ENCODE results near the gene SLC6A17. TPM values are rescaled to one million over a fixed set of nuclear protein-coding genes. Genes with fewer than 3 reads are reported as not detected.

The SLC6A17 gene
- polyA plus RNA-seq, 3 donors, result not detected

DNA sequence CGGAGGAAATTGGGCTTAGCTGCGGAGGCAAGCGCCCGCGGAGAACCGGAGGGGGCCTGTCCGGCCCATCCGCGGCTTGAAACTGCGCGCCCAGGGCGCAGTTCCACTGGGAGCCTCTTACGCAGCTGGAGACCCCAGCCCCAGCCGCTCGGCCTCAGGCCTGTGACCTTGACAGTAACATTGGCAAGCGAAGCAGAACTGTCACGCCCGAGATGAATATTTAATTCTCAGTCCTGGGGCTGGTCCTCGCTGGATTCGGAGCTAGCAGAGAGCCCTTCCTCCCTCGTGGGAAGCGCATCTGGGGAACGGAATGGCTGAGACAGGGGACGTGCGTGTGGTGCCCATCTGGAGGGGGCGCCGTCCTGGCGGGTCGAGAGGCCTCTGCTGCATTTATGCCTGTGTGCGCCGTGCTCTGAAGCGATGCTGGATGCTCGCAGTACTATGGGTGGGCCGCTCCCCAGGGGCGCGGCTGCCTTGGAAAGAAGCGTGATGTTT lies 928 bp downstream of the SLC6A17 start:
- Histone ChIP-seq H3K9me3 (replicated peaks in 1 of 2; ENCODE audit: control insufficient read depth in 1 of 2, insufficient read depth in 1 of 2, low read length in 2 of 2) (peaks cover 0 to 3% of the 10 kb centered on the region in 2 donors), H3K27ac (ENCODE audit: low read depth in 1 of 2, low read length in 2 of 2) (no peak overlapping the region), H3K4me1 (ENCODE audit: control insufficient read depth in 1 of 2, insufficient read depth in 2 of 2, low read length in 2 of 2) (no peaks in the 10 kb centered on the region), H4K20me1 (ENCODE audit: insufficient read depth, low read length) (no peaks in the 10 kb centered on the region), H3K4me3 (replicated peaks in 1 of 3; ENCODE audit: low read depth in 2 of 3, low read length in 3 of 3) (no peak overlapping the region), H3K9ac (ENCODE audit: insufficient read depth, low read length, poor library complexity, severe bottlenecking) (no peak overlapping the region), H3K36me3 (replicated peaks in 1 of 2; ENCODE audit: control insufficient read depth in 1 of 2, insufficient read depth in 2 of 2, low read length in 2 of 2) (no peaks in the 10 kb centered on the region), H2AFZ (ENCODE audit: insufficient read depth, low read depth, low read length, poor library complexity, severe bottlenecking) (no peak overlapping the region), H3K79me2 (ENCODE audit: insufficient read depth, low read length) (no peaks in the 10 kb centered on the region), H3K27me3 (ENCODE audit: control insufficient read depth in 2 of 2, insufficient read depth in 2 of 2, low read length in 2 of 2) (peaks cover 25 to 72% of the 10 kb centered on the region in 2 donors), H3K4me2 (replicated peaks; ENCODE audit: extremely low read depth, low read length, poor library complexity, severe bottlenecking) (no peak overlapping the region)
- Mint-ChIP-seq H3K4me3 (peak overlapping the region in 1 of 2 donors; percentile 44), H3K27me3 (ENCODE audit: low read depth in 3 of 3) (peaks cover 17 to 59% (median 33%) of the 10 kb centered on the region in 3 donors), H3K4me1 (no peaks in the 10 kb centered on the region), H3K36me3 (no peaks in the 10 kb centered on the region), H3K27ac (no peak overlapping the region), H3K9me3 (peaks cover 0 to 5% (median 0%) of the 10 kb centered on the region in 7 donors)
- intact Hi-C loops (cut with micrococcal nuclease), result no loop called here
- TF ChIP-seq, protein P1, sequence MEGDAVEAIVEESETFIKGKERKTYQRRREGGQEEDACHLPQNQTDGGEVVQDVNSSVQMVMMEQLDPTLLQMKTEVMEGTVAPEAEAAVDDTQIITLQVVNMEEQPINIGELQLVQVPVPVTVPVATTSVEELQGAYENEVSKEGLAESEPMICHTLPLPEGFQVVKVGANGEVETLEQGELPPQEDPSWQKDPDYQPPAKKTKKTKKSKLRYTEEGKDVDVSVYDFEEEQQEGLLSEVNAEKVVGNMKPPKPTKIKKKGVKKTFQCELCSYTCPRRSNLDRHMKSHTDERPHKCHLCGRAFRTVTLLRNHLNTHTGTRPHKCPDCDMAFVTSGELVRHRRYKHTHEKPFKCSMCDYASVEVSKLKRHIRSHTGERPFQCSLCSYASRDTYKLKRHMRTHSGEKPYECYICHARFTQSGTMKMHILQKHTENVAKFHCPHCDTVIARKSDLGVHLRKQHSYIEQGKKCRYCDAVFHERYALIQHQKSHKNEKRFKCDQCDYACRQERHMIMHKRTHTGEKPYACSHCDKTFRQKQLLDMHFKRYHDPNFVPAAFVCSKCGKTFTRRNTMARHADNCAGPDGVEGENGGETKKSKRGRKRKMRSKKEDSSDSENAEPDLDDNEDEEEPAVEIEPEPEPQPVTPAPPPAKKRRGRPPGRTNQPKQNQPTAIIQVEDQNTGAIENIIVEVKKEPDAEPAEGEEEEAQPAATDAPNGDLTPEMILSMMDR (IDR thresholded peaks at IDR 0.05), result no peak
- 5% methylated on average over 34 of the region's 37 CpGs for WGBS (ENCODE audit: insufficient coverage)
- DNase-seq, result no peak

DNA sequence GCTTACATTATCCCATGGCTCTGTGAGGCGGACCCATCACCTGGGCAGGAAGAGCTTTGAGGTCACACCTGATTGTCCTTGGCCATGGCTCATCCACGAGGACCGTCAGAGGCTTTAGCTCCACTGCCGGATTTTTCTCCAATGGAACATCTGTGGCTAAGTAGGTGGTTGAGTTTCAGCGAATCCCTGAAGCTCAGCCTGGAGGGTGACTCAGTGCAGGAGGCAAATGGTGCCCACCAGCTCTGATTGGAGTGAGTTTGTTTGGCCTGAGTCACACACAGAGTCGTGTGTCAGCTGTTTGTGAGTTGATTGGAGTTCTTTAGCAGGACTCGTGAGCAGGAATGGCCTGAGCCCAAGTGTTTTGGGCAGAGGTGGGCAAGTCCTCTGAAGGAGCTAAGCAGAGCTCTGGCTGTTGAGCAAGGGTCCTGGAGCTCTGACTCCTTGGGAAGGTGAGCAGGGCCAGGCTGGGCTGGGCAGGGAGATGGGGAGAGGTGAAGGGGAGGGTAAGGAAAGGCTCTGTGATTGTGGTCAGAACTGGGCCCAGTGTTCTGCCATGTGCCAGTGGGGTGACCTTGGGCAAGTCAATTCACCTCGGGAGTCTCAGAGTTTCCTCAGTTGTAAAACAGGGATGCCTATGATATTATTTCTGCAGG lies 2.0 kb downstream of the SLC6A17 start:
- WGBS (ENCODE audit: insufficient coverage), result 68% methylated on average over 7 of the region's 8 CpGs
- H3K4me2 ChIP-seq (replicated peaks; ENCODE audit: extremely low read depth, low read length, poor library complexity, severe bottlenecking), result no peak overlapping the region
- Mint-ChIP-seq H3K27ac (no peak overlapping the region), H3K9me3 (peaks cover 0 to 5% (median 0%) of the 10 kb centered on the region in 7 donors), H3K36me3 (no peaks in the 10 kb centered on the region), H3K4me1 (no peaks in the 10 kb centered on the region), H3K4me3 (peak overlapping the region in 1 of 2 donors; percentile 44), H3K27me3 (ENCODE audit: low read depth in 3 of 3) (peaks cover 17 to 59% (median 33%) of the 10 kb centered on the region in 3 donors)
- no peaks in the 10 kb centered on the region for H3K4me1 ChIP-seq (ENCODE audit: control insufficient read depth in 1 of 2, insufficient read depth in 2 of 2, low read length in 2 of 2)
- no peak overlapping the region for H3K9ac ChIP-seq (ENCODE audit: insufficient read depth, low read length, poor library complexity, severe bottlenecking)
- peaks cover 25 to 66% of the 10 kb centered on the region in 2 donors for H3K27me3 ChIP-seq (ENCODE audit: control insufficient read depth in 2 of 2, insufficient read depth in 2 of 2, low read length in 2 of 2)
- no peaks in the 10 kb centered on the region for H3K36me3 ChIP-seq (replicated peaks in 1 of 2; ENCODE audit: control insufficient read depth in 1 of 2, insufficient read depth in 2 of 2, low read length in 2 of 2)
- no peaks in the 10 kb centered on the region for H4K20me1 ChIP-seq (ENCODE audit: insufficient read depth, low read length)
- no peak overlapping the region for H3K27ac ChIP-seq (ENCODE audit: low read depth in 1 of 2, low read length in 2 of 2)
- no peak overlapping the region for H2AFZ ChIP-seq (ENCODE audit: insufficient read depth, low read depth, low read length, poor library complexity, severe bottlenecking)
- peaks cover 0 to 3% of the 10 kb centered on the region in 2 donors for H3K9me3 ChIP-seq (replicated peaks in 1 of 2; ENCODE audit: control insufficient read depth in 1 of 2, insufficient read depth in 1 of 2, low read length in 2 of 2)
- intact Hi-C loops (cut with micrococcal nuclease), result no loop called here
- no peak overlapping the region for H3K4me3 ChIP-seq (replicated peaks in 1 of 3; ENCODE audit: low read depth in 2 of 3, low read length in 3 of 3)
- TF ChIP-seq, protein P1 (IDR thresholded peaks at IDR 0.05), result no peak
- no peak for DNase-seq
- H3K79me2 ChIP-seq (ENCODE audit: insufficient read depth, low read length), result no peaks in the 10 kb centered on the region
